HUDEP-2 (cell line): ENCODE results near the gene JARID2.

Experiments used
- DNase-seq, 76 experiments: peaks; one replicate each; lab custom pipeline; 2025; ENCODE audit not compliant: unreplicated experiment in 76 of 76; lab: John Stamatoyannopoulos, UW

Gene JARID2

DNA sequence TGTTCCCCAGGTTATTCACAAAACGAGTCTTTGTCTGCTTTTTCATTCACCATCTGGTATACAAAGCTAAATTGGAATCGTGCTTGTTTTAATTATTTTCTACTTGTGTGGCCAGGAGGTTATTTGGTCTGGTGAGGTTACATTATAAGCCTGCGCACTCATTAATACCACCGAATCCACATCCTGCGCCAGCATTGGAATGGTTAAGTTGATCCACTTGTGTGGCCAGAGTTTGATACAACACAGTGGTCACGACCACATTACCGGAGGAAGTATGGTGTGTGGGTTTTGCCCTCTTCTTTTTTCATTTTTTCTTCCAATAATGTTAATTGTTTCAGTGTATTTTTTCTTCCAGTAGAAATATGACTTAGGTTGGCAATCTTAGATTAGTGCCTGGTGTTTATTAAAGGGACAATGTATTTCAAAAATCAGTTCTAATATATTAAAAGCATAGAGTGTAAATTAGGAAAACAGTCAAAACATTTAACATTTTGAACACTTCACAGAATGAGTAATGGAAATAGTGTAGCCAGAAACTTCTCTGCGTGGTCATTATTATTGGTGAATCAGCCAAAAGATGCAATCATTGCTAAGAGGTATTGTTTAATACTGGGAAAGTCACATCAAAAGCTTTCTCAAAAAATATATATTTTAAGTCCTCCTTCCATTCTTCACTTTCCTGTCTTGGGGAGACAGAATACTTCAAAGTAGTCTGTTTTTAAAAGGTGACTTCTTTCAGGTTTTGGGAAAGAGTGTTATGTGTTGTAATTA lies 84.5 kb downstream of the JARID2 start:
- no peak for DNase-seq

DNA sequence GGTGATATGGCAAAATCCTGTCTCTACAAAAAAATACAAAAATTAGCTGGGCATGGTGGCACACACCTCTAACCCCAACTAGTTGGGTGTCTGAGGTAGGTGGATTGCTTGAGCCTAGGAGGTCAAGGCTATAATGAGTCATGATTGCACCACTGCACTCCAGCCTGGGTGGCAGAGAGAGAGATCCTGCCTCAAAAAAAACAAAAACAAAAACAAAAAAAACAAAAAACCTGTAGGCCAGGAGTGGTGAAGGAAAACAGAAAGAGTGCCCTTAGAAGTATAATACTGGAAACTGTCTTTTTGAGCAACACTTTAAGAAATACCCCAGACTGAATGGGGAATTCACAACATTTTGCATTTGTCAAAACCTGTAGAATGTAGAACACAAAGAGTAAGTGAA lies 85.3 kb downstream of the JARID2 start:
- peak in 2 of 76 experiments; percentile 18 to 27 for DNase-seq

DNA sequence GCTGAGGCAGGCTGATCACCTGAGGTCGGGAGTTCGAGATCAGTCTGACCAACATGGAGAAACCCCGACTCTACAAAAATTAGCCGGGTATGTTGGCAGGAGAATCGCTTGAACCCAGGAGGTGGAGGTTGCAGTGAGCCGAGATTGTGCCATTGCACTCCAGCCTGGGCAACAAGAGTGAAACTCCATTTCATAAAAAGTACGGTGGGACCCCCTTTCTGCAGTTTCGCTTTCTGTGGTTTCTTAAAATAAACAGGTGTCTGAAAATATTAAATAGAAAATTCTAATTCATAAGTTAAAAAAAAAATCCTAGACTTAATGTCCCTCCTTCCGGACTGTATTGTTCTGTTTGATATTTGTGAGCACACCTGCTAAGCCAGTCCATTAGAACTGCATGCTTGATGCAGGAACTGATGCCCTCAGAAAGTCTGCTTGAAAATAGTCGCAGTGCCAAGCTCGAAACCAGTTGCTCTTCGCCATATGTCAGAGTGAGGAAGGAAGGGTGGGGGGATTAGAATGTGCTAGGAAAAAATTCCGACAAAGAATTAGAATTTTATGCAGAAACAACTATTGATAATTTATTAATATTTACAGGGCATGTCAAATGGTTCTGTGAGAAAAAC lies 85.9 kb downstream of the JARID2 start:
- DNase-seq, result no peak

DNA sequence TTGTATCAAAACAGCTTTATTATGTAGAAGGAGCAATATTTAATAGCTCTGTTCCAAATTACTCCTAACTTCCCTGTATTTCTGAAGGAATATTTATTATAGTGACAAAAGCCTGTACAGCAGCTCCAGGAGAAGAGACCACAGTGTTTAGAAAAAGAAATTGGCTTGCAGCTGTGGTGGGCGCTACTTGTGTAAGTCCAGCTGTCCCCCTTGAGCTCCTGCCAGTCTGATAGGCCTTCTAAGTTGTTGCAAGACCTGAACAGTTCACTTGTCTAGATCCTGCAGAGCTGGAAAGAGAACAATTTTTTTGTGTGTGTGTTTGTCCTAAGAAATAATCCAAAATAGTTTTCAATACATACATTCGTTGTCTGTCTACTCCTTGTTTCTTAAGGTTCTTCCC lies 86.6 kb downstream of the JARID2 start:
- no peak for DNase-seq

DNA sequence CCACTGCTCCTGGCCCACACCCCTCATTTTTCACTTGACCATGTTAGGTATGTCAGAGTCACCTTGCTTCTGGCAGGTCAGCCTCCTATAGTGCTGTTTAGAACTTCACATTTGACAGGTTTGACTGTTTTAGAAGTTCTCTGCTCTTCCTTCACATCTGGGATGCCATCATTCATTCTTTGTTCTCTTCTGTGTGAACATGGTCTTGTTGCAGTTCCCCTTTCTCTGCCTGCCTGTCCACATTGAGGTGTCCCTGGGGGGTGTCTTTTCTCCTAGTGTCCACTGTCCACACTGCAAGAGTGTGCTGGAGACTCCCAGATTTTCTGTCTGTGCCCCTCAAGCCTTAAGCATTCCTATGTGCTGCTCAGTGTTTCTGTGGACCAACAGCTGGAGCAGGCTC lies 89.5 kb downstream of the JARID2 start:
- no peak for DNase-seq

DNA sequence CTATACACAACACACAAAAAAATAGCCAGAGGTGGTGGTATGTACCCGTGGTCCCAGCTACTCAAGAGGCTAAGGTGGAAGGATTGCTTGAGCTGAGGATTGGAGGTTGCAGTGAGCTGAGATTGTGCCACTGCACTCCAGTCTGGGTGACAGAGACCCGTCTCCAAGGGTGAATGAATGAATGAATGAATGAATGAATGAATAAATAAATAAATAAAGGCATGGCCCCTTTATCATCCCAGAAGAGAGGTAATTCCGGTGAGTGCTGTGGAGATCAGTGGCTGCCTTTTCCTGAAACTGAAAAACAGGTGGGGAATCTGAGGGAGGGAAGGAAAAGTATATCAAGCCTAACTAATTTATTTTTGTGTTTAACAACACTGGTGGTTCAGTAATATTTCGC lies 90.0 kb downstream of the JARID2 start:
- no peak for DNase-seq

DNA sequence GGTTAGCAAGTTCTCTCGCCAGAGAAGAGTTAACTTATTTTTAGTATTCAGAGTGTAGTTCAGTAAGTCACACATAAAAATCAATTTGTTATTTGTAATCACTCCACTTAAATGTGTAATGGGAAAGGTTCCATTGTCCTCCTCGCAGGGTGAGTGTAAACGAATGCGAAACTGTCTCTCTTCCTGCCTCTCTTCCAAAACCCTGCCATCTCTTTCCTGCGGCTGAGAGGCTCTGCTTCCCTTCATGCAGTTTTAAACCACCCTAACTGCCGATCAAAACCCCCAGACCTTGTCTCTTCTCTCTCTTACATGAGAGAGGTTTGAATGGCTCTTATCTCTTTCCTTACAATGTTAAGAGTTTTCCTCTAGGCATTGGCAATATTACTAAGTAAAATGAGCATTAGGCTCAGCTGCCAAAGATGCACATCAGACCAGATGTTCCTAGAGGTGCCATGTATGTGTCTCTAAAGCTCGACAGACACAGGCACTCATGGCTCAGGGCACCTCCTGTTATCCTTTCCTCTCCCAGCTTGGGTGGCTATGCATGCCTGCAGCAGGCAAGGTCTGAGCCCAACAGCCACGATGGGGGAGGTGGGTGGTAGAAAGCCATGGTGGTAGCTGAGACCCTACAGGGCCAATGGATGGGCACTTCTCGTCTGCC lies 91.2 kb downstream of the JARID2 start:
- DNase-seq, result no peak

DNA sequence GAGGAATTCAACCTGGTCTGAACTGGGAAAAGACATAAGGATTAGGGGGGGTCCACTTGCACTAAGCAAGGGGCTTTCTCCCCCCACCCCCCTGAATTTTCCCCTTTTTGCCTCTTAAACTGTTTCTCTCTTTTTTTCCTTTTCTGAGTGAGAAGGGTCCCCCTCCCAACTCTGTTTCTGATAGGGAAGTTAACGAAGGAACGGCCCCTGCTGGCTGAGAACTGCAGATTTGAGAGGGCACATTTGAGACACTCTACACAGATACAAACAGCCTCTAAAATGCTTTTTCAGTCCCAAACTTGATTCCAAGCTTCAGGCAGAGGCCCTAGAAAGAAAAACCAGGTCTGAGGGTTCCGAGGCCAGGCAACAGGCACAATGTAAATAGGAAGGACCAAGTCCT lies 91.7 kb downstream of the JARID2 start:
- DNase-seq, result no peak

DNA sequence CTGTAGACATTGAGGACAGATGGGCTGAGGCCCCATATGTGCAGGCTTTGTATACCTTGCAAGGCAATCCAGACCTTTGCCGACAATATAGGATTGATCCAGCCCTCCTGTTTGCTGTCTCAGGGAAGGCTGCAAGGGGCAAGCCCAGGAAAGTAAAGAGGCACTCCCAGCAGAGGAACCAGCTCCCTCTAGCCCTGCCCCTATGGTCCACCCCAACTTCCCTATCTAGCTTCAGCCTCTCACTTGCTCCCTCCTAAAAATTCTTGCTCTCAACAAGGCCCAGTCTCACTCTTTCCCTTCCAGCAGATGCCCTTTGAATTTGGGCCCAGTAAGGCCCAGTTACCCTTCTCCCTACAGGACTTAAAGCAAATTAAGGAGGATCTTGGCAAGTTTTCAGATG lies 92.6 kb downstream of the JARID2 start:
- DNase-seq, result peak in 5 of 76 experiments; percentile 15 to 29 (median 24)

DNA sequence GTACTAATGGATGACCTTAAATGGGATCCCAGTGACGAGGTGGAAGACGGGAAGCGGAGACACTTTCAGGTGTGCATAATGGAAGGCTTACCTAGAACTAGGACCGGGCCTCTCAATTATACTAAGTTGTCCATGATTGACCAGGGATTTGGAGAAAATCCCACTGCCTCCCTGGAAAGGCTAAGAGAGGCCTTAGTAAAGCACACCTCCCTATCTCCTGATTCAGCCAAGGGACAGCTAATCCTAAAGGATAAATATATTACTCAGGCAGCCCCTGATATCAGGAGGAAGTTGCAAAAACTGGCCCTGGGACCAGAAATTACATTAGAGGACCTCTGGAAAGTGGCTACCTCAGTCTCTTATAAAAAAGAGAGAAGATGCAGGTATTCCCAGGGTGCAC lies 93.2 kb downstream of the JARID2 start:
- DNase-seq, result no peak

DNA sequence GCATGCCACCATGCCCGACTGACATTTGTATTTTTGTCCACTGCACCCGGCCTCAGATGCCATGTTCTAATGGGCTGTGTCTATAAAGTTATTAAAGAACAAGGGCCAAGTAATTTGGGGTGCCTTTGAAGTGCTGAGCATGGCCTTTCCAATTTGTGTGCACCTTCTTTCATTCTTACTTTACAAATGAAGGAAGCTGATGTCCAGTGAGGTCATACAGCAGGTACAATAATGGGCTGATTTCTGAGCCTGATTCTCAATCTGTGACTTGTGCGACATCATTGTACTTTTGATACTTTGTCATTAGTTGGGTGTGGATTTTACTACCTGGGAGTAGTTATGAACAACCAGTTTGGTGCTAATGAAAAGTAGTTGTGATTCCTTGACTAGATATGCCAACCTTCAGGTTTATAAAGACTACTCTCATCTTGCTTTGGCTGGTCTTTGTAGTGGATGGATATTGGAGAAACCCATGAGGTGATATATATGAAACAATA lies 94.3 kb downstream of the JARID2 start:
- DNase-seq, result no peak

DNA sequence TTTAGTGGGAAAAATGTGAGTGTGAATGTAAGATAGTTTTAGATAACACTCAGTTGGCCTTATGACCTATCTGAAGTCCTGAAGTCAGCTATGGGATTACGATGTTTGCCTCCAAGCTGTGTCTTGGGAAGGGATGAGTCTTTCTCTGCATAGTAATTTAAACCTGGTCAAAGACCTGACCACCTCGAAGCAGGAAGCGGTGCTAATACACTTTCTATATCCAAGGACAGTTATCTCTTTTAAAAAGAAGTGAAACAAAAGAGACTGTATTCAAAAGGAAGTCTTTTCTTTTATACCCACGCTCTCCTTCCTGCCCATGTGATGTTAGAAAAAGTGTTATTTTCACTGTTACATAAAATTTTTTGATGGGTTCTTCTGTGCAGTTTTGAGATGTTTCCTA lies 94.9 kb downstream of the JARID2 start:
- no peak for DNase-seq

DNA sequence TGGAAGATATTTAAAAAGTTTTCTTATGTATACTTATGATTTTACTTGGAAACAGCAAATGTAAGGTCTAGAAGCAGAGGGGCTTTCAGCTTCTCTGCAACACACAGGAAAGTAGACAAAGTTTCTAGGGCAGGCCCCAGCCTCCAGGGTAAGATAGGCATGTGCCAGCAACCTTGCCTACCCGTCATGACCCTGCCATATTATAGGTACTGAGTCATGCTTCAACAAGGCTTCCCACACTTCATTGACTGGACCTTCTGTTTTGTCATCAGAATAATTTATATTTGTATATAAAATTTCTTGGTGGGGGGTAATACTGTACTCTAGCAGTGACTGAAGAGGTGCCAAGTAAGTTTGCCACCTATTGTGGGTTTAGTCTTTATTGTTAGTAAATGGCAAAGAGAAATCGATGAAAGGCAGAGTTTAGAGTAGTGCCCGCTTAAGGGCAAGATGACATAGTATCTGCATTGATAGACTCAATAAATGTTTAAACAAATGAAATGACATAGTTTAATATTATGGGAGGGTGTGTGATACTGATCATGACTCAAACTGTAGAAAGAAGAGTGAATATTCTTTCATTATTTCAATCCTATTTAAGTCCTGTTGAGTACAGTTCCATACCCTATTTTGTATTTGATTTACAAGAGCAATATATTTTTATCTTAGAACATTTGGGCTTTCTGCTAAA lies 95.6 kb downstream of the JARID2 start:
- DNase-seq, result peak in 54 of 76 experiments; percentile 18 to 67 (median 39)

DNA sequence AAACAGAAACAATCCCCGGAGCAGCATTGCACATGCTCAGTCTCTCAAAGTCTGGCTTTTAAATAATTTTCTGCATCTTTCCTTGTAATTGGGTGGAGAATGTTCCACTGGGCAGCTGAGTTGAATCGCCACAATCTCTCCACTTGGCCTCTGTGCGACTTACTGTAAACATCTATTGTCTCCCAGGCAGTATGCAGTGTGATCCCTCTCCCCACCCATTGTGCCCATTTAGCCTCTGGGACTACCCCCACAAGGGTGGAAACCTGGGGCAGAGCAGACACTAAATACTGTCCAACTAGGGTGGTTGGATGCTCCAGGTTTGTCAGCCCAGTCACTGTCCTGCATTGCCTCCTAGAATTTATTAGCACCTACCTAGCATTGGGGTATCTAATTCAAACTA lies 96.2 kb downstream of the JARID2 start:
- DNase-seq, result no peak

DNA sequence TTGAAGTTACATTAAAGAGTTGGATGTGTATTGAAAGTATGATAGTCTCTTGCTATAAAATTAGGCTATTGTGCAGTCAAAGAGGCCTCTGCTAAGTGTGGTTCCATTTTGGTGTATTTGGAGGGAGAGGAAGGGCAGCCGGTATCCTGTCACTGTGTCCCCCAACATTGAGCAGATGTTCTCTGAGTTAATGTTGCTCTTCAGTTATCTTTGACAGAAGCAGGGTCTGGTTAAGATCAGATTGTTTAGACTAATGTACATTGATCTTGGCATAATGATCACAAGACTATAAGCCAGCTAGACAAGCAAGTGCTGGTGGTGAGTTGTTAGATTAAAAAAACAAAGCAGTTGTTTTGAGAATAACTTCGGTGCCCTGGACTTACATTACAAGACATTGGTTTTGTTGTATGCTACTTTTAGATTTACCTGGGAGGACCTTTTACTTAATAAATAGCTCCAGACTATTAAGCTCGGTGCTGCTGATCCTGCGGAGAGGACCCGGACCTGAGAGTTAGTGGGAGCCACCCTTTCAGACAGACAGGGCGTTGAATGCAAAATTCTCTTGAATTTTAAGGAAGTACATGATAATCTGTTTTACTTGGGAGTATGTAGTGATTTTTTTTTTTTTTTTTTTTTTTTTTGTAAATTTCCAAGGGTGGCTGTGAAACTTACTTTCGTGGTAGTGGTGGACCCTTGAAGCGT lies 97.8 kb downstream of the JARID2 start:
- DNase-seq, result peak in 34 of 76 experiments; percentile 13 to 80 (median 51)

DNA sequence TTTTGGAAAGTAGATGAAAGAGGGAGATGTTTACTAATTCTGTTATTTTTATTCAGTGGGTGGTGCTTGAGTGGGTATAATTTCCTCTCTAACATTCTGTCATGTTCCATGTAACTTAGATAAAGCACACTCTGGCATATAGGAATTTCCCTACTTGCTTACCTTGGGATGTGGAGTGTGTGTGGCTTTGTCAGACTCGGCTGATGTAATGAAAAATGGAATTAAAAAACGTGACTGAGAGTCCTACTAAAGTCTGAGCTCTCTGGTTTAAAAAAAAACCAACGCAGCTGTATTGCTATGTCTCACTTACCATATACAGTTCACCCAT lies 98.3 kb downstream of the JARID2 start:
- DNase-seq, result no peak

DNA sequence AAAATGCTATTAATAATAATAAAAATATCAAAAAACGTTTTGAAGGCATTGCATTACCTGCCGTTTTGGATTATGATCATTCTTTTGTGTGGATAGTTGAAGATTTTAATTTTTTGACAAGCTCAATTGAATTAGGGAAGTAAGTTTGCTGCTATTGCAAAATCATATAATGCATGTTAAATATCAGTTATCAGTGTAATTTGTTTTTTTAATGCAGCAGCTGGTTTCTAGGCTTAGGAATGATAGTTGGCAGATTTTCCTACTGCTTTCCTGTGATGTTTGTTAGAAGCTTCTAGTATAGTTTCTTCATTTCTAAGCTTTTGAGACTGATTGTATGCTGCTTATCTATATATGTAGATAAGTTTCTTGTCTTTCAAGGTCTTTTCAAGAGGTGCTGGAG lies 99.0 kb downstream of the JARID2 start:
- no peak for DNase-seq

DNA sequence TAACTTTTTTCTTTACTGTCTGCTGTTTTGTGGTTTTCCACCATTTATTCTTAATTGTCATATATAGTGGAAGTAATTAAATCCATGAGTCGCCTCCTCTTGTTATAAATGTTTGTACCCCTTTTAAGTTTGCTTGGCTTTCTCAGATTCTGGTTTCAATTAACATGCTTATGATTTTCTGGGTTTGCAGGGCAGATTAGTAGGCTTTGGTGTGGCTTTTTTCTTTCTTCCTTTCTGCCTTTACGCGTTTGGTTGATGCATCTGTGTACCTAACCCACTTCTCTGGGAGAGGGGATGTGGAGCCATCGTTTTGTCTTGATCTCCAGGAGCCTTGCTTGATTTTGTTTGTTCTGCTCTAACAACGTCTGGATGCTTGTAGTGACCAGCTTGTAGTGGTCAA lies 100.4 kb downstream of the JARID2 start:
- no peak for DNase-seq

DNA sequence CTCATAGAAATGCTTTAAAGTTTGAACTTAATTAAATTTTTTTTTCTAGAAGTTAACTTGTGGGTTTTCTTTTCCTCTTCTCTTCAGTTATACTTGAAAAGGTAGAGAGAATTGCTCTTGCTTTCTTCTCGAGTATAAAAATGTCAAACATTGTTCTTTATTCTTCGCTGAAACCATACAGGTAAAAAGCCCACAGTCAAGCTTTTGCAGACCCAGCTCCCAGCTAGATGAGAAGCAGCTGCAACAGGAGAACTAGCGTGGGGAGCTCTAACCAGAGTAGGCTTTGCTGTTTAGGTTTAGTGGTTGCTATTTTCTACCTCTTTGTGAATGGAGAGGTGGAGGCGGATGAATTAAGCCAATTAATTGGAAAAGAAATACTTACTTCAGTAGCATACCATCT lies 102.7 kb downstream of the JARID2 start:
- no peak for DNase-seq

DNA sequence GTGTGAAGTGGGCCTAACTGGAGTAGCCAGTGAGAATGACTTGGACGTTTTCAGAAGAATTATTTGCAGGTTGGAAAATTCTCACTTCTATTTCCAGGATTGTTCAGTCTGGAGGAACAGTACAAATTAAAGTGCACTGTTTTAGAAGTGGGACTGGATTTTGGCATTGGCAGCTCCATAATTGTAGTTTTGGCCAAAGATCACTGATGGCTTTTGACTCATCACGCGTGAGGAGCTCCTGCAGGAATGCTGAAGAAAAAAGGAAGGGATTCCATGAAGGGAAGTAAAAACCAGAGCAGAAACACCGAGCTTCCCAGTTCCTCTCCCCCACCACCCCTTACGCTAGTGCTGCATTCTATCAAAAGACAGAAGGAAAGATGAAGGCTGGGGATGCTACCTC lies 103.5 kb downstream of the JARID2 start:
- DNase-seq, result no peak
